NB4 (cell line): Measurements from ENCODE around the gene LANCL2.
"Not testable (repeated sequence)": the region's sequence is repeated elsewhere in the genome, so short reads cannot be mapped to it uniquely, and the experiment has no call there.

ENCODE experiments used
- DNase-seq: peaks from one replicate; pipeline ENCODE4 v3.0.0; 2010; ENCODE audit warnings: low read depth
- H3K4me3 ChIP-seq: one replicate; pipeline ENCODE4 v1.5.1; 2011; ENCODE audit warnings: mild to moderate bottlenecking, low read depth, low read length, moderate library complexity
- CTCF ChIP-seq: IDR thresholded peaks from one replicate; pipeline ENCODE4 v1.5.1; 2012; ENCODE audit warnings: low read depth, low read length
- MAX ChIP-seq: IDR thresholded peaks from 2 replicates; pipeline ENCODE4 v1.6.1; 2011; ENCODE audit warnings: low read depth, low read length
- MYC ChIP-seq: IDR thresholded peaks from 2 replicates; pipeline ENCODE4 v1.6.1; 2011; ENCODE audit warnings: low read depth, low read length
- POLR2A ChIP-seq: IDR thresholded peaks from 2 replicates; pipeline ENCODE4 v1.6.1; 2011; ENCODE audit warnings: mild to moderate bottlenecking; ENCODE audit not compliant: insufficient read length; ENCODE audit errors: extremely low read depth

The LANCL2 gene

GRCh38 chr7:55469271-55469681 is 104.1 kb downstream of the LANCL2 start:
- TF ChIP-seq CTCF (no peak), POLR2A (no peak), MYC (no peak), MAX (no peak)
- DNase-seq, result no peak
- H3K4me3 ChIP-seq, result no peak overlapping the region

GRCh38 chr7:55469721-55470120 is 104.6 kb downstream of the LANCL2 start:
- DNase-seq, result no peak
- no peak for TF ChIP-seq MAX
- TF ChIP-seq POLR2A, result no peak
- no peak for TF ChIP-seq CTCF
- no peak for TF ChIP-seq MYC
- H3K4me3 ChIP-seq, result no peak overlapping the region

GRCh38 chr7:55470261-55470660 is 105.1 kb downstream of the LANCL2 start:
- no peak overlapping the region for H3K4me3 ChIP-seq
- TF ChIP-seq MAX (no peak), POLR2A (no peak), MYC (no peak), CTCF (no peak)
- DNase-seq, result no peak

GRCh38 chr7:55471594-55471993 is 106.5 kb downstream of the LANCL2 start:
- not testable (repeated sequence) for DNase-seq, H3K4me3 ChIP-seq

GRCh38 chr7:55472406-55472805 is 107.3 kb downstream of the LANCL2 start:
- H3K4me3 ChIP-seq, DNase-seq: not testable (repeated sequence)

- TF ChIP-seq CTCF, result no peak
- TF ChIP-seq POLR2A, result no peak
- no peak for TF ChIP-seq MAX
- no peak for TF ChIP-seq MYC
- H3K4me3 ChIP-seq, result no peak overlapping the region
- no peak for DNase-seq
Observed at GRCh38 chr7:55472928-55473725, 108.0 kb downstream of the LANCL2 start.

GRCh38 chr7:55473932-55474331 is 108.8 kb downstream of the LANCL2 start:
- no peak for DNase-seq
- H3K4me3 ChIP-seq, result no peak overlapping the region
- TF ChIP-seq POLR2A (no peak), CTCF (no peak), MYC (no peak), MAX (no peak)
